ENCODE data around the gene GPR108. TPM values are rescaled to one million over a fixed set of nuclear protein-coding genes. Genes with fewer than 3 reads are reported as not detected.

Gene GPR108
- total and polyA plus RNA-seq, 2 of the 8 experiments (the other 6 are each of a cell fraction or from before 2014, with no cell fraction given): 34.9 to 46.0 TPM

DNA sequence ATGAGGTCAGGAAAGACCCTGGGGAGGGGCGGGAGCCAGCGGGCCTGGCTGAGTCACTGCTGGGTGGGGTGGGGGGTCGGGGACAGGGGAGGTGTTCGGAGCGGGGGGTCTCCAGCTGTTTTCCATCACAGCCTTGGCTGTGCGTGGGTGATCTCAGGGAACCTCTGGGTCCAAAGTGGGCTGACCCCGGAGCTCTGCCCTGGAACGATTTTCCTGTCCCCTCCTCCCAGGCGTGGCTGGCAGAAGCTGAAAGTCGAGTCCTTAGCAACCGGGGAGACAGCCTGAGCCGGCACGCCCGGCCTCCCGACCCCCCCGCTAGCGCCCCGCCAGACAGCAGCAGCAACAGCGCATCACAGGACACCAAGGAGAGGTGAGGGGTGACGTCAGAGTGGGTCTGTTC is 12.7 kb upstream of the GPR108 start:
- Histone ChIP-seq H4K5ac (ENCODE audit: insufficient read length, low read depth, low read length) (no peak overlapping the region), H3K79me1 (ENCODE audit: low read depth, low read length) (no peaks in the 10 kb centered on the region), H3K4me2 (ENCODE audit: insufficient read depth in 1 of 2, low read depth in 2 of 2, low read length in 2 of 2) (no peak overlapping the region), H2BK20ac (ENCODE audit: low read length) (no peak overlapping the region), H2AK5ac (ENCODE audit: low read depth, low read length) (no peak overlapping the region), H2BK15ac (ENCODE audit: low read length) (no peak overlapping the region), H2BK120ac (replicated peaks; ENCODE audit: low read depth, low read length) (no peak overlapping the region), H3K27ac (ENCODE audit: low read depth, low read length) (no peak overlapping the region), H3K4me1 (replicated peaks in 1 of 4; ENCODE audit: control insufficient read depth in 3 of 4, insufficient read depth in 4 of 4, low read length in 3 of 4) (peaks cover 0 to 7% (median 5%) of the 10 kb centered on the region in 4 experiments; a peak in 6 of 7 replicates), H3K27me3 (replicated peaks in 1 of 4; ENCODE audit: control insufficient read depth in 3 of 4, extremely low read depth in 1 of 4, insufficient read depth in 3 of 4, low read length in 3 of 4) (no peaks in the 10 kb centered on the region), H2AFZ (ENCODE audit: low read length) (no peak overlapping the region), H3K79me2 (ENCODE audit: control insufficient read depth in 1 of 2, insufficient read depth in 2 of 2, low read length in 2 of 2) (no peaks in the 10 kb centered on the region), H4K8ac (ENCODE audit: extremely low read depth, insufficient read depth, low read length) (peak overlapping the region; percentile 17; the same call in 1 of the 2 replicates), H3K9me3 (ENCODE audit: insufficient read depth in 2 of 2, low read depth in 1 of 2, low read length in 1 of 2) (no peaks in the 10 kb centered on the region), H3K56ac (replicated peaks; ENCODE audit: insufficient read length, low read depth, low read length) (no peak overlapping the region), H3K23ac (ENCODE audit: insufficient read length) (no peak overlapping the region), H3K9ac (replicated peaks in 1 of 4; ENCODE audit: extremely low read depth in 1 of 4, low read depth in 3 of 4, low read length in 3 of 4) (no peak overlapping the region), H3K23me2 (ENCODE audit: low read depth, low read length) (peaks cover 2% of the 10 kb centered on the region; the same call in 1 of the 2 replicates), H4K20me1 (replicated peaks in 1 of 2; ENCODE audit: control insufficient read depth in 1 of 2, insufficient read depth in 2 of 2, low read length in 2 of 2) (peaks cover 0 to 3% of the 10 kb centered on the region in 2 experiments), H3K4ac (replicated peaks; ENCODE audit: insufficient read length, low read depth, low read length) (no peak overlapping the region), H3K4me3 (ENCODE audit: extremely low read depth in 1 of 4, insufficient read depth in 2 of 4, low read depth in 3 of 4, low read length in 4 of 4) (no peak overlapping the region), H3K18ac (ENCODE audit: extremely low read depth, low read length) (no peak overlapping the region), H3K14ac (ENCODE audit: insufficient read length) (no peak overlapping the region), H4K91ac (replicated peaks; ENCODE audit: insufficient read length, low read length) (no peak overlapping the region), H3K36me3 (ENCODE audit: control insufficient read depth in 2 of 4, insufficient read depth in 4 of 4, low read length in 3 of 4) (peaks cover 25 to 68% (median 46%) of the 10 kb centered on the region in 4 experiments), H2BK5ac (ENCODE audit: low read depth, low read length) (no peak overlapping the region), H2BK12ac (ENCODE audit: low read depth, low read length) (no peak overlapping the region)
- CTCF ChIA-PET (ENCODE audit: partially characterized antibody): interaction anchor here (0.6 kb wide), 1 partner anchor 15 kb away, joined by 3 read pairs; no protein-coding TSS in a partner anchor
- FAIRE-seq (no peak), DNase-seq (ENCODE audit: low read depth in 1 of 2, low spot score in 2 of 2) (no peak)
- WGBS, 2 experiments (ENCODE audit: extremely low coverage in 1 of 2, insufficient coverage in 1 of 2, insufficient read length in 1 of 2, insufficient replicate concordance in 2 of 2, low coverage in 1 of 2, low lambda C conversion rate in 2 of 2, missing lambda C conversion rate in 1 of 2): 96% methylated on average over 11 of the region's 20 CpGs; no CpG with 5 or more reads in 1 of the 2 experiments
- POLR2A ChIA-PET (ENCODE audit: partially characterized antibody): interaction anchor here (0.6 to 8.0 kb wide), 4 partner anchors 10 to 227 kb away, joined by 3 to 110 read pairs (median 4); partner anchors contain the start of genes GPR108 and TRIP10
- TF ChIP-seq NRF1 (IDR thresholded peaks at IDR 0.05; ENCODE audit: low read depth, low read length) (no peak), SAP30 (IDR thresholded peaks at IDR 0.05; ENCODE audit: insufficient read depth, insufficient replicate concordance, low read length) (no peak), KDM5A (IDR thresholded peaks at IDR 0.05; ENCODE audit: low read length) (no peak), SP2 (IDR thresholded peaks at IDR 0.05; ENCODE audit: low read length) (no peak), TCF12 (IDR thresholded peaks at IDR 0.05; ENCODE audit: low read depth, low read length) (no peak), ASH2L (IDR thresholded peaks at IDR 0.05; ENCODE audit: low read length) (no peak), YY1 (IDR thresholded peaks at IDR 0.05; ENCODE audit: low read depth, low read length) (no peak), RBBP5 (IDR thresholded peaks at IDR 0.05; ENCODE audit: borderline replicate concordance, low read depth, low read length) (no peak), RXRA (IDR thresholded peaks at IDR 0.05; ENCODE audit: insufficient read depth, low read depth, low read length) (no peak), RAD21 (IDR thresholded peaks at IDR 0.05 in 1 of 2, conservative IDR thresholded peaks at IDR 0.05 in 1 of 2; ENCODE audit: low read depth in 2 of 2, low read length in 2 of 2) (no peak), KDM4A (IDR thresholded peaks at IDR 0.05; ENCODE audit: low read depth, low read length, severe bottlenecking) (no peak)
- TF ChIP-seq, protein P1, sequence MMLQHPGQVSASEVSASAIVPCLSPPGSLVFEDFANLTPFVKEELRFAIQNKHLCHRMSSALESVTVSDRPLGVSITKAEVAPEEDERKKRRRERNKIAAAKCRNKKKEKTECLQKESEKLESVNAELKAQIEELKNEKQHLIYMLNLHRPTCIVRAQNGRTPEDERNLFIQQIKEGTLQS (IDR thresholded peaks at IDR 0.05; ENCODE audit: insufficient read depth, low read depth, low read length): no peak
